ENCODE results near the gene RTF1.
"Not testable (repeated sequence)": the region's sequence is repeated elsewhere in the genome, so short reads cannot be mapped to it uniquely, and the experiment has no call there.

RTF1 gene

GRCh38 chr15:41416742-41417417 lies at the start of gene RTF1:
Gene RTF1, plus strand, starts transcription at chr15:41417095. Its CDS starts 21 bp downstream, at chr15:41417116.
- ATAC-seq (peak; percentile 94), DNase-seq (peak; percentile 99)
- Mint-ChIP-seq H3K27ac (peak within 1 kb of the TSS; percentile 93), H3K27me3 (no peaks in the 10 kb centered on the region), H3K4me3 (peak within 1 kb of the TSS; percentile 90), H3K4me1 (peaks cover 46% of the 10 kb centered on the region), H3K36me3 (ENCODE audit: low read depth) (peaks cover 8% of the 10 kb centered on the region), H3K9me3 (no peaks in the 10 kb centered on the region)

- Mint-ChIP-seq H3K36me3 (ENCODE audit: low read depth) (peaks cover 57% of the 10 kb centered on the region), H3K9me3 (no peaks in the 10 kb centered on the region), H3K27ac (no peak overlapping the region), H3K4me1 (no peaks in the 10 kb centered on the region), H3K4me3 (no peak overlapping the region), H3K27me3 (no peaks in the 10 kb centered on the region)
- no peak for DNase-seq
- ATAC-seq, result no peak
Observed at GRCh38 chr15:41367418-41367817, 49.5 kb upstream of the RTF1 start.

- Mint-ChIP-seq H3K4me1 (no peaks in the 10 kb centered on the region), H3K36me3 (ENCODE audit: low read depth) (peaks cover 44% of the 10 kb centered on the region), H3K27me3 (no peaks in the 10 kb centered on the region), H3K27ac (no peak overlapping the region), H3K4me3 (no peak overlapping the region), H3K9me3 (no peaks in the 10 kb centered on the region)
- DNase-seq (no peak), ATAC-seq (no peak)
Observed at GRCh38 chr15:41377978-41378377, 38.9 kb upstream of the RTF1 start.

- DNase-seq, H3K9me3 Mint-ChIP-seq, H3K4me1 Mint-ChIP-seq, H3K4me3 Mint-ChIP-seq, H3K27me3 Mint-ChIP-seq, ATAC-seq, H3K27ac Mint-ChIP-seq: not testable (repeated sequence)
- H3K36me3 Mint-ChIP-seq (ENCODE audit: low read depth), result peaks cover 23% of the 10 kb centered on the region
Observed at GRCh38 chr15:41383974-41384749, 32.7 kb upstream of the RTF1 start.

- H3K4me3 Mint-ChIP-seq, result no peak overlapping the region
- peaks cover 10% of the 10 kb centered on the region for H3K36me3 Mint-ChIP-seq (ENCODE audit: low read depth)
- no peaks in the 10 kb centered on the region for H3K27me3 Mint-ChIP-seq
- no peaks in the 10 kb centered on the region for H3K9me3 Mint-ChIP-seq
- H3K27ac Mint-ChIP-seq, result no peak overlapping the region
- ATAC-seq, result no peak
- DNase-seq, result no peak
- no peaks in the 10 kb centered on the region for H3K4me1 Mint-ChIP-seq
Observed at GRCh38 chr15:41387646-41388045, 29.2 kb upstream of the RTF1 start.

GRCh38 chr15:41392659-41393058 lies 24.2 kb upstream of the RTF1 start:
- ATAC-seq (no peak), DNase-seq (no peak)
- H3K4me3 Mint-ChIP-seq, result no peak overlapping the region
- peaks cover 27% of the 10 kb centered on the region for H3K36me3 Mint-ChIP-seq (ENCODE audit: low read depth)
- peaks cover 14% of the 10 kb centered on the region for H3K4me1 Mint-ChIP-seq
- H3K27ac Mint-ChIP-seq, result peak overlapping the region; percentile 7
- no peaks in the 10 kb centered on the region for H3K27me3 Mint-ChIP-seq
- no peaks in the 10 kb centered on the region for H3K9me3 Mint-ChIP-seq

- Mint-ChIP-seq H3K9me3 (no peaks in the 10 kb centered on the region), H3K27me3 (no peaks in the 10 kb centered on the region), H3K36me3 (ENCODE audit: low read depth) (peaks cover 24% of the 10 kb centered on the region), H3K27ac (peak overlapping the region; percentile 18), H3K4me3 (no peak overlapping the region), H3K4me1 (peaks cover 14% of the 10 kb centered on the region)
- no peak for ATAC-seq
- DNase-seq, result no peak
Observed at GRCh38 chr15:41394924-41395323, 22.0 kb upstream of the RTF1 start.

- no peak for ATAC-seq
- DNase-seq, result no peak
- Mint-ChIP-seq H3K4me1 (peaks cover 14% of the 10 kb centered on the region), H3K27me3 (no peaks in the 10 kb centered on the region), H3K27ac (no peak overlapping the region), H3K4me3 (no peak overlapping the region), H3K9me3 (no peaks in the 10 kb centered on the region), H3K36me3 (ENCODE audit: low read depth) (peaks cover 24% of the 10 kb centered on the region)
Observed at GRCh38 chr15:41396111-41396510, 20.8 kb upstream of the RTF1 start.

GRCh38 chr15:41401904-41402267 lies 15.0 kb upstream of the RTF1 start:
- no peaks in the 10 kb centered on the region for H3K27me3 Mint-ChIP-seq
- H3K36me3 Mint-ChIP-seq (ENCODE audit: low read depth), result no peaks in the 10 kb centered on the region
- peak overlapping the region; percentile 94 for H3K4me3 Mint-ChIP-seq
- peak; percentile 8 for ATAC-seq
- peaks cover 15% of the 10 kb centered on the region for H3K4me1 Mint-ChIP-seq
- no peaks in the 10 kb centered on the region for H3K9me3 Mint-ChIP-seq
- no peak for DNase-seq
- H3K27ac Mint-ChIP-seq, result peak overlapping the region; percentile 94

- ATAC-seq (no peak), DNase-seq (no peak)
- H3K4me3 Mint-ChIP-seq, result no peak overlapping the region
- H3K27ac Mint-ChIP-seq, result no peak overlapping the region
- H3K9me3 Mint-ChIP-seq, result no peaks in the 10 kb centered on the region
- no peaks in the 10 kb centered on the region for H3K36me3 Mint-ChIP-seq (ENCODE audit: low read depth)
- H3K27me3 Mint-ChIP-seq, result no peaks in the 10 kb centered on the region
- peaks cover 15% of the 10 kb centered on the region for H3K4me1 Mint-ChIP-seq
Observed at GRCh38 chr15:41407341-41407740, 9.6 kb upstream of the RTF1 start.

- Mint-ChIP-seq H3K4me3 (no peak overlapping the region), H3K27me3 (no peaks in the 10 kb centered on the region), H3K4me1 (peaks cover 10% of the 10 kb centered on the region), H3K27ac (no peak overlapping the region), H3K36me3 (ENCODE audit: low read depth) (no peaks in the 10 kb centered on the region), H3K9me3 (no peaks in the 10 kb centered on the region)
- ATAC-seq (no peak), DNase-seq (no peak)
Observed at GRCh38 chr15:41408234-41408641, 8.7 kb upstream of the RTF1 start.

GRCh38 chr15:41411031-41411430 lies 5.9 kb upstream of the RTF1 start:
- Mint-ChIP-seq H3K27me3 (no peaks in the 10 kb centered on the region), H3K9me3 (no peaks in the 10 kb centered on the region), H3K4me3 (no peak overlapping the region), H3K27ac (no peak overlapping the region), H3K36me3 (ENCODE audit: low read depth) (peaks cover 3% of the 10 kb centered on the region), H3K4me1 (peaks cover 15% of the 10 kb centered on the region)
- no peak for ATAC-seq
- no peak for DNase-seq

GRCh38 chr15:41411441-41411840 lies 5.5 kb upstream of the RTF1 start:
- Mint-ChIP-seq H3K4me1 (peaks cover 19% of the 10 kb centered on the region), H3K4me3 (no peak overlapping the region), H3K36me3 (ENCODE audit: low read depth) (peaks cover 5% of the 10 kb centered on the region), H3K27ac (no peak overlapping the region), H3K9me3 (no peaks in the 10 kb centered on the region), H3K27me3 (no peaks in the 10 kb centered on the region)
- DNase-seq, result no peak
- no peak for ATAC-seq

- H3K4me3 Mint-ChIP-seq, result peak overlapping the region; percentile 90
- H3K9me3 Mint-ChIP-seq, result no peaks in the 10 kb centered on the region
- peaks cover 46% of the 10 kb centered on the region for H3K4me1 Mint-ChIP-seq
- H3K27me3 Mint-ChIP-seq, result no peaks in the 10 kb centered on the region
- H3K27ac Mint-ChIP-seq, result peak overlapping the region; percentile 93
- DNase-seq (peak; percentile 12), ATAC-seq (no peak)
- peaks cover 8% of the 10 kb centered on the region for H3K36me3 Mint-ChIP-seq (ENCODE audit: low read depth)
Observed at GRCh38 chr15:41416128-41416741, 660 bp upstream of the RTF1 start.

Measured in activated naive CD8-positive, alpha-beta T cell treated with anti-CD3 and anti-CD28 coated beads, Interleukin-2, amount 50 U/mL, for 24 hours (primary cell).